Panc1 (cell line): ENCODE results near the gene B3GALNT2. TPM values are rescaled to one million over a fixed set of nuclear protein-coding genes. Genes with fewer than 3 reads are reported as not detected.
"Not testable (repeated sequence)": the region's sequence is repeated elsewhere in the genome, so short reads cannot be mapped to it uniquely, and the experiment has no call there.

Experiments used
- ATAC-seq: fragments of 200-7000 bp; cut with Tn5 transposase; 2 replicates; pipeline ENCODE4 v1.9.1; 2020; ENCODE audit warnings: mild to moderate bottlenecking, moderate library complexity
- BruUV-seq: library from RNA; stranded (reverse); fragments of 400-500 nt; replicated peaks from 2 replicates; lab custom pipeline; 2021; lab: Mats Ljungman, UMichigan
- CTCF ChIA-PET: fragments of 300-600 bp; sonication (Branson Sonifier 250); formaldehyde crosslinking; loops from one replicate; lab custom pipeline; 2022; ENCODE audit warnings: antibody characterized with exemption; lab: Charles Lee
- POLR2A ChIA-PET: fragments of 300-600 bp; sonication (Branson Sonifier 250); formaldehyde crosslinking; loops from one replicate; lab custom pipeline; 2022; ENCODE audit warnings: antibody characterized with exemption; lab: Charles Lee
- DNase-seq: peaks from one replicate; pipeline ENCODE4 v3.0.0-alpha.2; 2010; ENCODE audit warnings: low read depth, low spot score
- H3K27ac ChIP-seq: 2 replicates; pipeline ENCODE4 v1.5.1; 2011; ENCODE audit warnings: mild to moderate bottlenecking, low read length, inconsistent platforms
- H3K27me3 ChIP-seq: fragments of 200-500 bp; sonication (Bioruptor generic); 2 replicates; pipeline ENCODE4 v1.6.0; 2014; ENCODE audit warnings: low read length, inconsistent platforms; ENCODE audit not compliant: control insufficient read depth, insufficient read depth
- H3K36me3 ChIP-seq: fragments of 200-500 bp; sonication (Bioruptor generic); 2 replicates; pipeline ENCODE4 v1.5.1; 2014; ENCODE audit warnings: inconsistent platforms, mild to moderate bottlenecking, low read length, moderate library complexity; ENCODE audit not compliant: control insufficient read depth, insufficient read depth
- H3K4me1 ChIP-seq: 2 replicates; pipeline ENCODE4 v1.5.1; 2011; ENCODE audit warnings: inconsistent platforms, mild to moderate bottlenecking, low read length, moderate library complexity; ENCODE audit not compliant: control insufficient read depth, insufficient read depth
- H3K4me3 ChIP-seq, 2 experiments: 2 replicates each; pipeline ENCODE4 v1.5.1; 2011 to 2012; ENCODE audit warnings: low read depth in 2 of 2, low read length in 2 of 2, mild to moderate bottlenecking in 2 of 2, inconsistent platforms in 1 of 2, moderate library complexity in 1 of 2
- H3K9me3 ChIP-seq: fragments of 200-500 bp; sonication (Bioruptor generic); 2 replicates; pipeline ENCODE4 v1.5.1; 2014; ENCODE audit warnings: low read depth, mild to moderate bottlenecking, inconsistent platforms, low read length, moderate library complexity; ENCODE audit not compliant: control insufficient read depth, insufficient read depth
- CTCF ChIP-seq: fragments of 450-650 bp; IDR thresholded peaks from 2 replicates; pipeline ENCODE4 v1.5.1; 2017; ENCODE audit warnings: mild to moderate bottlenecking
- POLR2AphosphoS5 ChIP-seq: IDR thresholded peaks from 2 replicates; pipeline ENCODE4 v1.6.1; 2012; ENCODE audit warnings: mild to moderate bottlenecking, low read depth, low read length, moderate library complexity
- REST ChIP-seq, 2 experiments: IDR thresholded peaks; 2 replicates each; pipeline ENCODE4 v1.6.1; 2011 to 2012; ENCODE audit warnings: low read depth in 2 of 2, control low read depth in 1 of 2, low read length in 1 of 2, mild to moderate bottlenecking in 1 of 2, moderate library complexity in 1 of 2; ENCODE audit not compliant: insufficient read depth in 1 of 2
- SIN3A ChIP-seq: IDR thresholded peaks from 2 replicates; pipeline ENCODE4 v1.6.1; 2012; ENCODE audit warnings: low read depth, mild to moderate bottlenecking, low read length, moderate library complexity, borderline replicate concordance; ENCODE audit not compliant: insufficient read depth
- TCF7L2 ChIP-seq: IDR thresholded peaks from 2 replicates; pipeline ENCODE4 v1.6.1; 2011; ENCODE audit warnings: mild to moderate bottlenecking, low read depth, low read length, inconsistent platforms
- in situ Hi-C: cut with HindIII; loops from 2 replicates; pipeline ENCODE4 v1.10.0; 2016; ENCODE audit warnings: low sequenced_read_pairs, low pct_unique_long_range_greater_than_20kb
- intact Hi-C: fragments of 100-400 bp; cut with micrococcal nuclease; formaldehyde crosslinking; loops from one replicate; pipeline ENCODE4 v1.10.0; 2022; ENCODE audit not compliant: unreplicated experiment
- total RNA-seq: library from RNA; stranded (reverse); gene quantifications from one replicate; pipeline ENCODE4 v1.2.1, GENCODE V29; 2021; ENCODE audit not compliant: unreplicated experiment

The B3GALNT2 gene
- total RNA-seq, 1 experiment from 2014 or later, result 40.7 TPM

GRCh38 chr1:235552146-235552716, 48.0 kb upstream of the B3GALNT2 start:
- Histone ChIP-seq H3K27ac (no peak overlapping the region), H3K36me3 (no peaks in the 10 kb centered on the region), H3K4me3 (no peak overlapping the region), H3K4me1 (no peaks in the 10 kb centered on the region), H3K9me3 (no peaks in the 10 kb centered on the region), H3K27me3 (no peaks in the 10 kb centered on the region)
- ATAC-seq, result no peak
- intact Hi-C loops, result no loop called here
- in situ Hi-C loops, result no loop called here
- TF ChIP-seq TCF7L2, result no peak
- no peak for TF ChIP-seq POLR2AphosphoS5
- TF ChIP-seq CTCF, result no peak
- no peak for TF ChIP-seq SIN3A
- no peak for TF ChIP-seq REST (IDR thresholded peaks at IDR 0.05; ENCODE audit: insufficient read depth in 1 of 2, low read depth in 2 of 2, low read length in 1 of 2)
- no TSS peak for BruUV-seq
- ChIA-PET CTCF (interaction anchor here (1.5 kb wide), 1 partner anchor 46 kb away, joined by 3 read pairs; no protein-coding TSS in a partner anchor), POLR2A (interaction anchor here (0.6 kb wide), 1 partner anchor 1144 kb away, joined by 3 read pairs; no protein-coding TSS in a partner anchor)
- DNase-seq, result no peak

GRCh38 chr1:235549351-235550139, 45.3 kb upstream of the B3GALNT2 start:
- POLR2A ChIA-PET, result no interaction called here
- CTCF ChIA-PET, result interaction anchor here (0.6 kb wide), 1 partner anchor 970 kb away, joined by 10 read pairs; no protein-coding TSS in a partner anchor
- no peak overlapping the region for H3K27ac ChIP-seq
- no peak for TF ChIP-seq TCF7L2
- no peak for TF ChIP-seq SIN3A
- TF ChIP-seq REST (IDR thresholded peaks at IDR 0.05; ENCODE audit: insufficient read depth in 1 of 2, low read depth in 2 of 2, low read length in 1 of 2), result no peak
- no peak for TF ChIP-seq POLR2AphosphoS5
- no peak for TF ChIP-seq CTCF
- BruUV-seq, result no TSS peak
- ATAC-seq (no peak), DNase-seq (no peak)
- no peaks in the 10 kb centered on the region for H3K4me1 ChIP-seq
- no peaks in the 10 kb centered on the region for H3K36me3 ChIP-seq
- intact Hi-C loops (no loop called here), in situ Hi-C loops (no loop called here)
- H3K9me3 ChIP-seq, result no peaks in the 10 kb centered on the region
- H3K4me3 ChIP-seq, result no peak overlapping the region
- H3K27me3 ChIP-seq, result no peaks in the 10 kb centered on the region

- CTCF ChIA-PET, H3K4me3 ChIP-seq, H3K27ac ChIP-seq, ATAC-seq, BruUV-seq, H3K36me3 ChIP-seq, DNase-seq, H3K27me3 ChIP-seq, in situ Hi-C loops, POLR2A ChIA-PET, intact Hi-C loops, H3K4me1 ChIP-seq, H3K9me3 ChIP-seq: not testable (repeated sequence)
Observed at GRCh38 chr1:235546369-235547155, 42.3 kb upstream of the B3GALNT2 start.
